Muscle layer of duodenum (tissue), 2 donors: ENCODE measurements around the gene PTPRQ.

Source experiments
- H3K27ac ChIP-seq: one replicate; pipeline ENCODE4 v1.7.0; 2013; ENCODE audit warnings: mild to moderate bottlenecking, low read length
- H3K27me3 ChIP-seq: one replicate; pipeline ENCODE4 v1.7.0; 2013; ENCODE audit warnings: low read depth, mild to moderate bottlenecking, control low read depth, low read length
- H3K36me3 ChIP-seq, 2 donors: one replicate each; pipeline ENCODE4 v1.7.0; 2013; ENCODE audit warnings: low read length in 2 of 2, control low read depth in 1 of 2, mild to moderate bottlenecking in 1 of 2; ENCODE audit not compliant: insufficient read depth in 2 of 2, control insufficient read depth in 1 of 2
- H3K4me1 ChIP-seq, 2 donors: one replicate each; pipeline ENCODE4 v1.7.0; 2013; ENCODE audit warnings: low read length in 2 of 2, mild to moderate bottlenecking in 2 of 2, control low read depth in 1 of 2, moderate library complexity in 1 of 2; ENCODE audit not compliant: insufficient read depth in 2 of 2, control insufficient read depth in 1 of 2
- H3K4me3 ChIP-seq, 2 donors: one replicate each; pipeline ENCODE4 v1.7.0; 2013; ENCODE audit warnings: low read length in 2 of 2, low read depth in 1 of 2, mild to moderate bottlenecking in 1 of 2
- H3K9me3 ChIP-seq, 2 donors: one replicate each; pipeline ENCODE4 v1.7.0; 2013; ENCODE audit warnings: low read length in 2 of 2, control low read depth in 1 of 2, mild to moderate bottlenecking in 1 of 2; ENCODE audit not compliant: control insufficient read depth in 1 of 2
- donor health status: healthy.

The PTPRQ gene

GRCh38 chr12:80443974-80444666 is at the start of gene PTPRQ:
Gene PTPRQ, plus strand, starts transcription at chr12:80444235. Its CDS starts 111 bp downstream, at chr12:80444346.
- no peaks in the 10 kb centered on the region for H3K36me3 ChIP-seq
- H3K27ac ChIP-seq = no peak within 1 kb of the TSS
- no peaks in the 10 kb centered on the region for H3K4me1 ChIP-seq
- no peak within 1 kb of the TSS for H3K4me3 ChIP-seq
- H3K9me3 ChIP-seq = no peaks in the 10 kb centered on the region
- no peaks in the 10 kb centered on the region for H3K27me3 ChIP-seq

- peak overlapping the region in 1 of 2 donors; percentile 57 for H3K4me3 ChIP-seq
- no peaks in the 10 kb centered on the region for H3K9me3 ChIP-seq
- no peaks in the 10 kb centered on the region for H3K36me3 ChIP-seq
- peaks cover 0 to 6% of the 10 kb centered on the region in 2 donors for H3K4me1 ChIP-seq
- H3K27ac ChIP-seq = no peak overlapping the region
- H3K27me3 ChIP-seq = no peaks in the 10 kb centered on the region
These were observed 43.5 kb upstream of the PTPRQ start for GRCh38 chr12:80400571-80400991.

GRCh38 chr12:80401191-80401590 is 42.8 kb upstream of the PTPRQ start:
- H3K27ac ChIP-seq = no peak overlapping the region

GRCh38 chr12:80404629-80405028 is 39.4 kb upstream of the PTPRQ start:
- H3K9me3 ChIP-seq = no peaks in the 10 kb centered on the region
- H3K4me3 ChIP-seq = no peak overlapping the region
- no peak overlapping the region for H3K27ac ChIP-seq
- H3K27me3 ChIP-seq = no peaks in the 10 kb centered on the region
- peaks cover 0 to 6% of the 10 kb centered on the region in 2 donors for H3K4me1 ChIP-seq
- no peaks in the 10 kb centered on the region for H3K36me3 ChIP-seq

More at GRCh38 chr12:80401191-80401590, 42.8 kb upstream of the PTPRQ start:
- no peaks in the 10 kb centered on the region for H3K36me3 ChIP-seq
- peaks cover 0 to 6% of the 10 kb centered on the region in 2 donors for H3K4me1 ChIP-seq
- H3K27me3 ChIP-seq = no peaks in the 10 kb centered on the region
- H3K9me3 ChIP-seq = no peaks in the 10 kb centered on the region
- H3K4me3 ChIP-seq = peak overlapping the region in 1 of 2 donors; percentile 57

- no peak overlapping the region for H3K4me3 ChIP-seq
- no peak overlapping the region for H3K27ac ChIP-seq
- no peaks in the 10 kb centered on the region for H3K4me1 ChIP-seq
- no peaks in the 10 kb centered on the region for H3K27me3 ChIP-seq
- H3K9me3 ChIP-seq = no peaks in the 10 kb centered on the region
- H3K36me3 ChIP-seq = no peaks in the 10 kb centered on the region
These were observed 37.8 kb upstream of the PTPRQ start for GRCh38 chr12:80406253-80406652.

GRCh38 chr12:80411787-80412186 is 32.2 kb upstream of the PTPRQ start:
- Histone ChIP-seq H3K36me3 (no peaks in the 10 kb centered on the region), H3K27me3 (no peaks in the 10 kb centered on the region), H3K9me3 (no peaks in the 10 kb centered on the region), H3K4me1 (no peaks in the 10 kb centered on the region), H3K4me3 (no peak overlapping the region), H3K27ac (no peak overlapping the region)

GRCh38 chr12:80412343-80412953 is 31.6 kb upstream of the PTPRQ start:
- Histone ChIP-seq H3K27ac (no peak overlapping the region), H3K9me3 (no peaks in the 10 kb centered on the region), H3K4me1 (no peaks in the 10 kb centered on the region), H3K4me3 (no peak overlapping the region), H3K27me3 (no peaks in the 10 kb centered on the region), H3K36me3 (no peaks in the 10 kb centered on the region)

GRCh38 chr12:80413462-80413861 is 30.6 kb upstream of the PTPRQ start:
- H3K4me3 ChIP-seq = no peak overlapping the region
- no peaks in the 10 kb centered on the region for H3K27me3 ChIP-seq
- H3K4me1 ChIP-seq = no peaks in the 10 kb centered on the region
- no peaks in the 10 kb centered on the region for H3K9me3 ChIP-seq
- H3K27ac ChIP-seq = no peak overlapping the region
- H3K36me3 ChIP-seq = no peaks in the 10 kb centered on the region

- Histone ChIP-seq H3K36me3 (no peaks in the 10 kb centered on the region), H3K27ac (no peak overlapping the region), H3K9me3 (no peaks in the 10 kb centered on the region), H3K4me1 (peaks cover 0 to 11% of the 10 kb centered on the region in 2 donors), H3K4me3 (no peak overlapping the region), H3K27me3 (no peaks in the 10 kb centered on the region)
These were observed 28.6 kb upstream of the PTPRQ start for GRCh38 chr12:80415466-80415865.

- no peaks in the 10 kb centered on the region for H3K36me3 ChIP-seq
- H3K9me3 ChIP-seq = no peaks in the 10 kb centered on the region
- H3K27ac ChIP-seq = no peak overlapping the region
- H3K4me3 ChIP-seq = no peak overlapping the region
- H3K4me1 ChIP-seq = peaks cover 0 to 11% of the 10 kb centered on the region in 2 donors
- no peaks in the 10 kb centered on the region for H3K27me3 ChIP-seq
These were observed 24.4 kb upstream of the PTPRQ start for GRCh38 chr12:80419644-80420043.

- H3K27ac ChIP-seq = no peak overlapping the region
- H3K36me3 ChIP-seq = no peaks in the 10 kb centered on the region
- peaks cover 0 to 11% of the 10 kb centered on the region in 2 donors for H3K4me1 ChIP-seq
- no peak overlapping the region for H3K4me3 ChIP-seq
- no peaks in the 10 kb centered on the region for H3K9me3 ChIP-seq
- H3K27me3 ChIP-seq = no peaks in the 10 kb centered on the region
These were observed 24.0 kb upstream of the PTPRQ start for GRCh38 chr12:80420075-80420474.
